GM12864 (cell line): Measurements from ENCODE around the gene GUK1.
"Not testable (repeated sequence)": the region's sequence is repeated elsewhere in the genome, so short reads cannot be mapped to it uniquely, and the experiment has no call there.

Source experiments
- DNase-seq: peaks from one replicate; pipeline ENCODE4 v3.0.0-alpha.2; 2011; ENCODE audit warnings: low read depth
- H3K4me3 ChIP-seq: 2 replicates; pipeline ENCODE4 v1.5.1; 2011; ENCODE audit warnings: mild to moderate bottlenecking, low read depth, low read length, control low read depth
- TF ChIP-seq, protein P1 (sequence below): IDR thresholded peaks from 2 replicates; pipeline ENCODE4 v1.5.1; 2011; ENCODE audit warnings: low read depth, mild to moderate bottlenecking, moderate library complexity, low read length, control low read depth, inconsistent platforms; ENCODE audit errors: missing control alignments

GUK1 gene

DNA sequence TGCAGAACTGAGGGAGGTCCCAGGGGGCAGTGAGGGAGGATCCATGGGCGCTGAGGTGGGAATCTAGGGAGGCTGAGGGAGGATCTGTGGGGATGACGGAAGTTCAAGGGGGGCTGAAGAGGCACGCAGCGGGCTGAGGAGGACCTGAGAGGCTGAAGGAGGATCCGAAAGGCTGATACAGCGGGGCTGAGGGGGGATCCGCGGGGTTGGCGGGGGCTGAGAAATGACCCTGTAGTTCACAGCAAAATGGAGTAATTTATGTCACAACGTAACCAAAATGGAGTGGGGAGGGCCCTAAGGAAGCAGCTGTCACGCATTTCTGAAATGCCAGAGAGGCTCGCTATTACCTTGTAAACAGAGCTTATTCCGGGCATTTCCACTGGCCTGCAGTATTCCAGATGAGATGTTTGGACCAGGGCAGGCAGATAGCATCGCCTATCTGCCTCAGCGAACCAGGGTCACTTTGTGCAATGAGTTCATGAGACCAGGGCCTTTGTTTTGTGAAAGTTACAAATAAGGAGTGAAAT, 30.1 kb upstream of the GUK1 start:
- TF ChIP-seq, protein P1, sequence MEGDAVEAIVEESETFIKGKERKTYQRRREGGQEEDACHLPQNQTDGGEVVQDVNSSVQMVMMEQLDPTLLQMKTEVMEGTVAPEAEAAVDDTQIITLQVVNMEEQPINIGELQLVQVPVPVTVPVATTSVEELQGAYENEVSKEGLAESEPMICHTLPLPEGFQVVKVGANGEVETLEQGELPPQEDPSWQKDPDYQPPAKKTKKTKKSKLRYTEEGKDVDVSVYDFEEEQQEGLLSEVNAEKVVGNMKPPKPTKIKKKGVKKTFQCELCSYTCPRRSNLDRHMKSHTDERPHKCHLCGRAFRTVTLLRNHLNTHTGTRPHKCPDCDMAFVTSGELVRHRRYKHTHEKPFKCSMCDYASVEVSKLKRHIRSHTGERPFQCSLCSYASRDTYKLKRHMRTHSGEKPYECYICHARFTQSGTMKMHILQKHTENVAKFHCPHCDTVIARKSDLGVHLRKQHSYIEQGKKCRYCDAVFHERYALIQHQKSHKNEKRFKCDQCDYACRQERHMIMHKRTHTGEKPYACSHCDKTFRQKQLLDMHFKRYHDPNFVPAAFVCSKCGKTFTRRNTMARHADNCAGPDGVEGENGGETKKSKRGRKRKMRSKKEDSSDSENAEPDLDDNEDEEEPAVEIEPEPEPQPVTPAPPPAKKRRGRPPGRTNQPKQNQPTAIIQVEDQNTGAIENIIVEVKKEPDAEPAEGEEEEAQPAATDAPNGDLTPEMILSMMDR, result no peak
- no peak for DNase-seq

GRCh38 chr1:228110556-228110955, 29.5 kb upstream of the GUK1 start:
- no peak for DNase-seq
- TF ChIP-seq, protein P1, result no peak
- H3K4me3 ChIP-seq, result no peak overlapping the region

More for the DNA sequence above, 30.1 kb upstream of the GUK1 start:
- peak overlapping the region; percentile 90 for H3K4me3 ChIP-seq

DNA sequence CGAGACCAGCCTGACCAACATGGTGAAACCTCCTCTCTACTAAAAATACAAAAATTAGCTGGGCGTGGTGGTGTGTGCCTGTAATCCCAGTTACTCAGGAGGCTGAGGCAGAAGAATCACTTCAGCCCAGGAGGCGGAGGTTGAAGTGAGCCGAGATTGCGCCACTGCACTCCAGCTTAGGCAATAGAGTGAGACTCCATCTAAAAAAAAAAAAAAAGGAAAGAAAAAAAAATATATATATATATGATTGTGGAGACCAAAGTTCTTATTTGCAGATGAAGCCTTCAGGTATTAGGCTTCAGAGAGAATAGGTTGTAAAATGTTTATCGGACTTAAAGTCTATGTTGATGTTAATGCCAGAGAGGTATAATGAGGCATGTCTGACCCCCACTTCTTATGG, 28.8 kb upstream of the GUK1 start:
- DNase-seq, H3K4me3 ChIP-seq: not testable (repeated sequence)

GRCh38 chr1:228112167-228112566, 27.9 kb upstream of the GUK1 start:
- no peak for DNase-seq
- no peak overlapping the region for H3K4me3 ChIP-seq
- TF ChIP-seq, protein P1, result no peak

GRCh38 chr1:228112617-228113016, 27.5 kb upstream of the GUK1 start:
- H3K4me3 ChIP-seq, result no peak overlapping the region
- TF ChIP-seq, protein P1, result no peak
- no peak for DNase-seq

DNA sequence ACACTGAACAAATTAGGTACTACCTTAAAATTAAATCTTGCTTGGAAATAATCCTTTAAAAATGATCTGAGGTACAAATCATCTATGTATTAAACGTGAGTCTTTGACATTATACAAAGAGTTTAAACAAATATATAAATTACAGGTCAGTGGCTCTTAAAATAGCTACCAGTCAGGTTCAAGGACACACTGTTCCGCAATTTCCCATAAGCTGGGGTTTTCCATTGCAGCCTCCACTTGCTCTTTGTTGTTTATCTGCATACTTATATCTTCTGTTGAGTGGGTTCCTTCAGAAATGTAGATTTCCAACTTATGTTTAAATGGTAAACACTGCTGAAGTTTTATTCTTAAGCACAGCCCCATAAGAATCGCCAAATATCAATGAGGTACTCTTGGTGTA, 25.3 kb upstream of the GUK1 start:
- TF ChIP-seq, protein P1, result no peak
- no peak for DNase-seq
- no peak overlapping the region for H3K4me3 ChIP-seq

- TF ChIP-seq, protein P1, result no peak
- no peak overlapping the region for H3K4me3 ChIP-seq
- DNase-seq, result no peak
These were observed 22.7 kb upstream of the GUK1 start for GRCh38 chr1:228117335-228117734.
